Smooth muscle cell (in vitro differentiated cells): Measurements from ENCODE around the gene TNFRSF21. TPM values are rescaled to one million over a fixed set of nuclear protein-coding genes. Genes with fewer than 3 reads are reported as not detected.

ENCODE experiments used
- DNase-seq: peaks from one replicate; lab custom pipeline; 2025; ENCODE audit not compliant: unreplicated experiment; lab: John Stamatoyannopoulos, UW
- H2AFZ ChIP-seq: fragments of 200-600 bp; sonication (generic); 2 replicates; pipeline ENCODE4 v1.6.0; 2016; ENCODE audit warnings: antibody characterized with exemption, low read depth, mild to moderate bottlenecking
- H3F3A ChIP-seq: fragments of 200-600 bp; sonication (generic); 2 replicates; pipeline ENCODE4 v1.6.0; 2017; ENCODE audit warnings: antibody characterized with exemption, low read depth
- H3K27ac ChIP-seq: fragments of 200-600 bp; sonication (generic); 2 replicates; pipeline ENCODE4 v1.5.1; 2016; ENCODE audit warnings: low read depth, mild to moderate bottlenecking
- H3K27me3 ChIP-seq: fragments of 200-600 bp; sonication (generic); 2 replicates; pipeline ENCODE4 v1.6.1; 2016; ENCODE audit warnings: low read depth, mild to moderate bottlenecking
- H3K36me3 ChIP-seq: fragments of 200-600 bp; sonication (generic); 2 replicates; pipeline ENCODE4 v1.5.1; 2016; ENCODE audit warnings: low read depth
- H3K4me1 ChIP-seq: fragments of 200-600 bp; sonication (generic); 2 replicates; pipeline ENCODE4 v1.5.1; 2016; ENCODE audit warnings: low read depth
- H3K4me2 ChIP-seq: fragments of 200-600 bp; sonication (generic); 2 replicates; pipeline ENCODE4 v1.6.0; 2016; ENCODE audit warnings: mild to moderate bottlenecking
- H3K4me3 ChIP-seq: fragments of 200-600 bp; sonication (generic); 2 replicates; pipeline ENCODE4 v1.5.1; 2016; ENCODE audit warnings: mild to moderate bottlenecking
- H3K79me2 ChIP-seq: fragments of 200-600 bp; sonication (generic); 2 replicates; pipeline ENCODE4 v1.6.0; 2016; ENCODE audit warnings: low read depth, mild to moderate bottlenecking
- H3K9ac ChIP-seq: fragments of 200-600 bp; sonication (generic); 2 replicates; pipeline ENCODE4 v1.6.0; 2016; ENCODE audit warnings: low read depth
- H3K9me3 ChIP-seq: fragments of 200-600 bp; sonication (generic); replicated peaks from 2 replicates; pipeline ENCODE4 v1.5.1; 2016; ENCODE audit warnings: low read depth
- H4K20me1 ChIP-seq: fragments of 200-600 bp; sonication (generic); 2 replicates; pipeline ENCODE4 v1.6.0; 2016; ENCODE audit warnings: low read depth
- CTCF ChIP-seq: fragments of 200-600 bp; sonication (generic); IDR thresholded peaks from 2 replicates; pipeline ENCODE4 v1.5.1; 2017; ENCODE audit warnings: borderline replicate concordance, mild to moderate bottlenecking, antibody characterized with exemption; ENCODE audit not compliant: insufficient read depth, poor library complexity, severe bottlenecking
- WGBS: methylation state at CpG from one replicate; pipeline ENCODE4 v1.1.7; 2016; ENCODE audit warnings: low lambda C conversion rate; 5-methylcytosine and 5-hydroxymethylcytosine counted together
- polyA plus RNA-seq: library from polyadenylated mRNA; unstranded; fragments of >200 nt; fragmentation: Nextera tagmentation; extraction: Ambion mirVana; gene quantifications from 2 replicates; pipeline ENCODE4 v1.2.1, GENCODE V29; 2016
- total RNA-seq: library from RNA; depleted of rRNA; stranded (reverse); fragments of >200 nt; gene quantifications from 2 replicates; pipeline ENCODE4 v1.2.3, GENCODE V29; 2014

Gene TNFRSF21
- total and polyA plus RNA-seq, 2 experiments from 2014 or later = 30.1 to 32.8 TPM

- Histone ChIP-seq H4K20me1 (peaks cover 7% of the 10 kb centered on the region), H3K4me2 (no peak overlapping the region), H3K79me2 (peaks cover 17% of the 10 kb centered on the region), H3K9ac (no peak overlapping the region), H3K36me3 (no peaks in the 10 kb centered on the region), H3K9me3 (no peaks in the 10 kb centered on the region), H3F3A (no peaks in the 10 kb centered on the region), H3K4me1 (no peaks in the 10 kb centered on the region), H3K4me3 (no peak overlapping the region), H3K27me3 (no peaks in the 10 kb centered on the region), H2AFZ (no peak overlapping the region), H3K27ac (no peak overlapping the region)
- 96% methylated on average over 4 of the region's 4 CpGs for WGBS
- no peak for DNase-seq
- no peak for TF ChIP-seq CTCF
These were observed 46.4 kb downstream of the TNFRSF21 start for GRCh38 chr6:47263268-47263667.

- peaks cover 25% of the 10 kb centered on the region for H3K79me2 ChIP-seq
- no peaks in the 10 kb centered on the region for H3K27me3 ChIP-seq
- peaks cover 7% of the 10 kb centered on the region for H4K20me1 ChIP-seq
- no peak for TF ChIP-seq CTCF
- no peak for DNase-seq
- WGBS = 29% methylated on average over 1 of the region's 1 CpG
- H3K27ac ChIP-seq = no peak overlapping the region
- no peaks in the 10 kb centered on the region for H3K36me3 ChIP-seq
- H2AFZ ChIP-seq = no peak overlapping the region
- no peaks in the 10 kb centered on the region for H3K9me3 ChIP-seq
- H3K9ac ChIP-seq = no peak overlapping the region
- no peaks in the 10 kb centered on the region for H3F3A ChIP-seq
- peaks cover 7% of the 10 kb centered on the region for H3K4me1 ChIP-seq
- H3K4me3 ChIP-seq = no peak overlapping the region
- no peak overlapping the region for H3K4me2 ChIP-seq
These were observed 47.5 kb downstream of the TNFRSF21 start for GRCh38 chr6:47262231-47262630.

- Histone ChIP-seq H3K4me1 (peaks cover 12% of the 10 kb centered on the region), H3K4me2 (no peak overlapping the region), H3K27me3 (no peaks in the 10 kb centered on the region), H3K79me2 (peaks cover 27% of the 10 kb centered on the region), H4K20me1 (peaks cover 7% of the 10 kb centered on the region), H3F3A (no peaks in the 10 kb centered on the region), H3K9me3 (no peaks in the 10 kb centered on the region), H3K27ac (no peak overlapping the region), H3K4me3 (no peak overlapping the region), H3K9ac (no peak overlapping the region), H2AFZ (no peak overlapping the region), H3K36me3 (no peaks in the 10 kb centered on the region)
- WGBS = 82% methylated on average over 1 of the region's 1 CpG
- TF ChIP-seq CTCF = no peak
- DNase-seq = no peak
These were observed 48.5 kb downstream of the TNFRSF21 start for GRCh38 chr6:47261191-47261590.

- H3K9me3 ChIP-seq = no peaks in the 10 kb centered on the region
- no peaks in the 10 kb centered on the region for H3F3A ChIP-seq
- no peak overlapping the region for H3K27ac ChIP-seq
- H2AFZ ChIP-seq = no peak overlapping the region
- H3K27me3 ChIP-seq = no peaks in the 10 kb centered on the region
- no peaks in the 10 kb centered on the region for H3K36me3 ChIP-seq
- H3K4me2 ChIP-seq = no peak overlapping the region
- no peak for DNase-seq
- no peak overlapping the region for H3K9ac ChIP-seq
- TF ChIP-seq CTCF = no peak
- H3K79me2 ChIP-seq = peaks cover 31% of the 10 kb centered on the region
- peaks cover 12% of the 10 kb centered on the region for H3K4me1 ChIP-seq
- peaks cover 7% of the 10 kb centered on the region for H4K20me1 ChIP-seq
- WGBS = 90% methylated on average over 4 of the region's 4 CpGs
- H3K4me3 ChIP-seq = no peak overlapping the region
These were observed 49.7 kb downstream of the TNFRSF21 start for GRCh38 chr6:47260021-47260420.
